OCI-LY3 (cell line): ENCODE results near the gene LGR4.
"Not testable (repeated sequence)": the region's sequence is repeated elsewhere in the genome, so short reads cannot be mapped to it uniquely, and the experiment has no call there.

Experiments
- EZH2phosphoT487 ChIP-seq: fragments of 200-600 bp; shearing (Covaris generic); IDR thresholded peaks from 2 replicates; pipeline ENCODE4 v1.6.1; 2018; ENCODE audit warnings: antibody characterized with exemption, mixed run types, low read depth
- TF ChIP-seq, protein P1 (sequence below): fragments of 200-600, 300-600 bp; sonication (generic); IDR thresholded peaks from 2 replicates; pipeline ENCODE4 v1.5.1; 2014; ENCODE audit warnings: antibody characterized with exemption, low read length, low read depth

- TF ChIP-seq, protein P1, sequence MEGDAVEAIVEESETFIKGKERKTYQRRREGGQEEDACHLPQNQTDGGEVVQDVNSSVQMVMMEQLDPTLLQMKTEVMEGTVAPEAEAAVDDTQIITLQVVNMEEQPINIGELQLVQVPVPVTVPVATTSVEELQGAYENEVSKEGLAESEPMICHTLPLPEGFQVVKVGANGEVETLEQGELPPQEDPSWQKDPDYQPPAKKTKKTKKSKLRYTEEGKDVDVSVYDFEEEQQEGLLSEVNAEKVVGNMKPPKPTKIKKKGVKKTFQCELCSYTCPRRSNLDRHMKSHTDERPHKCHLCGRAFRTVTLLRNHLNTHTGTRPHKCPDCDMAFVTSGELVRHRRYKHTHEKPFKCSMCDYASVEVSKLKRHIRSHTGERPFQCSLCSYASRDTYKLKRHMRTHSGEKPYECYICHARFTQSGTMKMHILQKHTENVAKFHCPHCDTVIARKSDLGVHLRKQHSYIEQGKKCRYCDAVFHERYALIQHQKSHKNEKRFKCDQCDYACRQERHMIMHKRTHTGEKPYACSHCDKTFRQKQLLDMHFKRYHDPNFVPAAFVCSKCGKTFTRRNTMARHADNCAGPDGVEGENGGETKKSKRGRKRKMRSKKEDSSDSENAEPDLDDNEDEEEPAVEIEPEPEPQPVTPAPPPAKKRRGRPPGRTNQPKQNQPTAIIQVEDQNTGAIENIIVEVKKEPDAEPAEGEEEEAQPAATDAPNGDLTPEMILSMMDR = not testable (repeated sequence)
- not testable (repeated sequence) for TF ChIP-seq EZH2phosphoT487
Measured at GRCh38 chr11:27327064-27327463, 145.5 kb downstream of the LGR4 start.
